ENCODE data around the gene ANKS1A.

Gene ANKS1A

GRCh38 chr6:35085359-35086281, 196.6 kb downstream of the ANKS1A start:
- no peak overlapping the region for H3K4me3 ChIP-seq (ENCODE audit: low read depth, low read length)
- no peak for DNase-seq (ENCODE audit: low read depth)
- TF ChIP-seq, protein P1, sequence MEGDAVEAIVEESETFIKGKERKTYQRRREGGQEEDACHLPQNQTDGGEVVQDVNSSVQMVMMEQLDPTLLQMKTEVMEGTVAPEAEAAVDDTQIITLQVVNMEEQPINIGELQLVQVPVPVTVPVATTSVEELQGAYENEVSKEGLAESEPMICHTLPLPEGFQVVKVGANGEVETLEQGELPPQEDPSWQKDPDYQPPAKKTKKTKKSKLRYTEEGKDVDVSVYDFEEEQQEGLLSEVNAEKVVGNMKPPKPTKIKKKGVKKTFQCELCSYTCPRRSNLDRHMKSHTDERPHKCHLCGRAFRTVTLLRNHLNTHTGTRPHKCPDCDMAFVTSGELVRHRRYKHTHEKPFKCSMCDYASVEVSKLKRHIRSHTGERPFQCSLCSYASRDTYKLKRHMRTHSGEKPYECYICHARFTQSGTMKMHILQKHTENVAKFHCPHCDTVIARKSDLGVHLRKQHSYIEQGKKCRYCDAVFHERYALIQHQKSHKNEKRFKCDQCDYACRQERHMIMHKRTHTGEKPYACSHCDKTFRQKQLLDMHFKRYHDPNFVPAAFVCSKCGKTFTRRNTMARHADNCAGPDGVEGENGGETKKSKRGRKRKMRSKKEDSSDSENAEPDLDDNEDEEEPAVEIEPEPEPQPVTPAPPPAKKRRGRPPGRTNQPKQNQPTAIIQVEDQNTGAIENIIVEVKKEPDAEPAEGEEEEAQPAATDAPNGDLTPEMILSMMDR (IDR thresholded peaks at IDR 0.05; ENCODE audit: insufficient read depth, low read depth, low read length, missing control alignments): no peak

GRCh38 chr6:35086282-35086632, 197.2 kb downstream of the ANKS1A start:
- TF ChIP-seq, protein P1 (IDR thresholded peaks at IDR 0.05; ENCODE audit: insufficient read depth, low read depth, low read length, missing control alignments): no peak
- H3K4me3 ChIP-seq (ENCODE audit: low read depth, low read length): no peak overlapping the region
- DNase-seq (ENCODE audit: low read depth): no peak

- TF ChIP-seq, protein P1 (IDR thresholded peaks at IDR 0.05; ENCODE audit: insufficient read depth, low read depth, low read length, missing control alignments): no peak
- no peak for DNase-seq (ENCODE audit: low read depth)
- H3K4me3 ChIP-seq (ENCODE audit: low read depth, low read length): no peak overlapping the region
Observed at GRCh38 chr6:35086636-35087360, 197.7 kb downstream of the ANKS1A start.

DNA sequence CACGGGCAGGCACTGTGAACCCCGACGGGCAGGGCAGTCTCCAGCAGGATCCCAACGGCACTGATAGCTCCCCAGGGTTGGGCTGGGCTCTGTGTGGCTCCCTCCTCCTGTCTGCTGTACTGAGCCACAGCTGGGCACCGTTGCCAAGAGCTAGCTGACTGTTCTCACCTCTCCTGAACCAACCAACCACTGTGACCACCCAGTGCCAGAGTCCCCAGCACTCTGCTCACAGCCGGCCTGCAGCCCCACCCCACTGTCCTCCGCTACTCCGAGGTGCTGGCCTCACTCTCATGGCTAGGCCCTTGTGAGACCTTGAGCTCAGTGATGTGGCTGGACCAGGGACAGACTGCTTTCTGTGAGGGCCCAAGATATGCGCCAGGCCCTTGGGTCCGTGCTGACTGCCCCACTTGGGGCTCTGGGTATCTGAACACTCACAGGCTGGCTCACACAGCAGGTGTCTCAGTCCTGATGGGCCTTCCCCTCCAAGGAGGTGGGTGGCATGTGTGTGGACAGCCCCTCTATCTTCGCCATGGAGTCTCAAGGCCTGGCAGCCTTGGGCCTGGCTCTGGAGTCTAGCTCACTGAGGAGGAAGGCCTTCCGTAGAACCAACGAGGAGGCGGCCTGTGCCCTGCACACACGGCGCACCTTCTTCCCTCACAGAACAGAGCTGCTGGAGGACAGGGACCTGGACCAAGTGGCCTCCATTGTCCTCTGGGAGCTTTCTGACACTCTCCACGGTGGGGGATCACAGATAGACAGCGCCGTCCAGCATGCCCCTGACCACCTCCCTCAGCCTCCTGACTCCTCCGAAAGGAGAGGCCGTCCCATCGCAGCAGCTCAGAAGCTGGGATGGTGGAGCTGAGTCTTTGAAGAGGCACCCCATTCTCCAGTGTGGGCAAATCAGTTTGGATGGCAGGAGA, 198.6 kb downstream of the ANKS1A start:
- TF ChIP-seq, protein P1 (IDR thresholded peaks at IDR 0.05; ENCODE audit: insufficient read depth, low read depth, low read length, missing control alignments): no peak
- no peak for DNase-seq (ENCODE audit: low read depth)
- H3K4me3 ChIP-seq (ENCODE audit: low read depth, low read length): no peak overlapping the region

- no peak for DNase-seq (ENCODE audit: low read depth)
- H3K4me3 ChIP-seq (ENCODE audit: low read depth, low read length): no peak overlapping the region
- TF ChIP-seq, protein P1 (IDR thresholded peaks at IDR 0.05; ENCODE audit: insufficient read depth, low read depth, low read length, missing control alignments): no peak
Observed at GRCh38 chr6:35088281-35089215, 199.5 kb downstream of the ANKS1A start.
